H7 (cell line): ENCODE results near the gene EVC. TPM values are rescaled to one million over a fixed set of nuclear protein-coding genes. Genes with fewer than 3 reads are reported as not detected.
"Not testable (repeated sequence)": the region's sequence is repeated elsewhere in the genome, so short reads cannot be mapped to it uniquely, and the experiment has no call there.

Source experiments
- DNase-seq: peaks from one replicate; pipeline ENCODE4 v3.0.0; 2012
- H3K27me3 ChIP-seq: 2 replicates; pipeline ENCODE4 v1.6.0; 2011; ENCODE audit warnings: mild to moderate bottlenecking, low read length; ENCODE audit not compliant: control insufficient read depth, insufficient read depth
- H3K36me3 ChIP-seq: replicated peaks from 2 replicates; pipeline ENCODE4 v1.5.1; 2011; ENCODE audit warnings: low read length; ENCODE audit not compliant: control insufficient read depth, insufficient read depth
- H3K4me3 ChIP-seq: 2 replicates; pipeline ENCODE4 v1.5.1; 2011; ENCODE audit warnings: low read depth, mild to moderate bottlenecking, control low read depth, low read length, moderate library complexity; ENCODE audit not compliant: insufficient read depth
- total RNA-seq: library from RNA; depleted of rRNA; stranded (reverse); fragments of >200 nt; shearing (Covaris generic); gene quantifications from 2 replicates; pipeline ENCODE4 v1.2.3, GENCODE V29; 2014

The EVC gene
- total RNA-seq, 1 experiment from 2014 or later, result 4.5 TPM

DNA sequence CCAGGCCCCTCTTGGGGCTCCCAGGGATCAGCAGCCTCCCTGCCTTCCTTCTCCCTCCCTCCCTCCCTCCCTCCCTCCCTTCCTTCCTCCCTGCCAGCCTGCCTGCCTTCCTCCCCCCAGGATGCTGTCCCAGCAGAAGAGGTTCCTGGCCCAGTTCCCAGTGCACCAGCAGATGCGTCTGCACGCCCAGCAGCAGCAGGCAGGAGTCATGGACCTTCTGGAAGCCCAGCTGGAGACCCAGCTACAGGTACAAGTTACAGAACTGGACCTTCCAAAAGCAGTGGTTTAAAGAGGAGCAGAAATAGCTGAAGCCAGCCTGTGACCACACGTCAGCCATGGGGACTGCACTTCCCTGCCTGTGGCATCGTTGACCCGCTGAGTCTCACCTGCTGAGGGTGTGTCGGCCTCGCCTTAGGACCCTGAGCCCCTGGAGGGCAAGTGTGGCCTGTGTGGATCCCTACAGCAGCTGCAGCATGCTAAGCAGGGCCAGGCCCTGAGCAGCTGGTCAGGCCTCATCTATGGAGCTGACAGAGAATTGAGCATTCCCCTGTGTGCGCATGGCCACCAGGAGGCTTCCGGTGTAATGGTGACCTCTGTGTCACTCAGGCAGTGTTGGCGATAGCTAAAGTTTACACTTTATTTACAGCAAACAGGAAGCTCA, 97.2 kb downstream of the EVC start:
- DNase-seq, result no peak
- Histone ChIP-seq H3K27me3 (no peaks in the 10 kb centered on the region), H3K36me3 (peaks cover 10% of the 10 kb centered on the region), H3K4me3 (no peak overlapping the region)

DNA sequence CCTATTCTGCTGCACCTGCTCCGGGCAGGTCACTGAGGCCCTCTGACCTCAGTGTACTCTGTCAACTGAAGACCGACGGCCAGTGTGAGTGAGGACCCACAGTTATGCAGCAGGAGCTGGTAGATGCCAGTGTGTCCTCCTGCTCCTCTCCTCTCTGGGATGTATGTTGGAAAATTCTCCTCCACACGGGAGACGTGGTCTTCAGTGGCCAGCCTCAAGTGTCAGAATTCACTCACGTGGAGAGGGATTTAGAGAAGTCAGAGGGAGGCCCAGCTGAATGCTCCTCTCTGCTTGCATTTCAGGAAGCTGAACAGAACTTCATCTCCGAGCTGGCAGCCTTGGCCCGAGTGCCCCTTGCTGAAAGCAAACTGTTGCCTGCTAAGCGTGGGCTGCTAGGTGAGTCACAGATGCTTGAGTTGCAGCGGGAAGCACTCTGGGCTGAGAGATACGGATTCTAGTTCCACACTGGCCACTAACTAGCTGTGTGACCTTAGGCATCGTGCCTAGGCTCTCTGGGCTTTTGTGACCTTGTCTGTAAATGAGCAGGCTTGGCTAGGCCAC, 98.3 kb downstream of the EVC start:
- Histone ChIP-seq H3K36me3 (peaks cover 10% of the 10 kb centered on the region), H3K4me3 (no peak overlapping the region), H3K27me3 (no peaks in the 10 kb centered on the region)
- DNase-seq, result no peak

DNA sequence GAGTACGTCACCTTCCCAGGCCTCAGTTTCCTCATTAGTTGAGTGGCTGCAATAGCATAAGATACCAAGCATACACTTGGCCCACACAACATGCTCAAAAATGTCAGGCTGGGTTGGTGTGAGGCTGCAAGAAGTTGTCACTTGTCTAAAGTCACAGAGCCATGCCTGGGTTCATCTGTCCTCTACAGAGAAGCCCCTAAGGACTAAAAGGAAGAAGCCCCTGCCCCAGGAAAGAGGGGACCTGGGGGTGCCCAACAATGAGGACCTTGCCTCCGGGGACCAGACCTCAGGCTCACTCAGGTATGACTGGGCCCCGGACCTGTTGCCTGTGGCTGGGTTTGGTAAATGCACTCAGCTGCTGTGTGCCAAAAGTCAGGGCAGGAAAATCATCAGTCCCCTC, 99.2 kb downstream of the EVC start:
- peaks cover 10% of the 10 kb centered on the region for H3K36me3 ChIP-seq
- no peak overlapping the region for H3K4me3 ChIP-seq
- no peak for DNase-seq
- no peaks in the 10 kb centered on the region for H3K27me3 ChIP-seq

DNA sequence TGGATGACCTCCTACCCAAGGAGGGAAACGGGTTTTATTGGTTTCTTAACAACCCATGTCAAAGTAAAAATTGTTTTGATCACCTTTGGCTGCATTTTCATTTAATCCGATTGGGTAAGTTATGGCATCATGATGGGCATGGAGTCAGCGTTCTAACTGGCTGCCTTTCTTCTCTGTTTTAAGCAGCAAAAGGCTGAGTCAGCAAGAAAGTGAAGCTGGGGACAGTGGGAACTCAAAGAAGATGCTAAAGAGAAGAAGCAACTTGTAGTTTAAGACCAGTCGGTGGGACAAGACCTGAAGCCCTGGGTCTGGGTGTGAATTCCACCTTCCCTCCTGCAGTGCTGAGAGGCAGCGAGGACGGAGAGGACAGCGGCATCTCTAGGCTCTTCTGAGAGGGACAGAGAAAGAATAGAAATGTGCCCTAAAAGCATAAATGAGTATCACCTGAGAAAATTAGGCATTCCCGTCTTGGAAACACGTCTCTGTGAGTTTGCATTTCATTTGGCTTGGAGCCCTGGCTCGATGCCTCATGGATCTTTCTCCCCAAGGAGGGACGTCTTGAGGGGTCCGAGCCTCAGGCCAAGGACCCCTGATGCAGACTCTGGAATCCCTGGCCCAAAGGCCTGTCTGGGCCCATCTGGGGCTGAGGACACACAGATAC, 99.9 kb downstream of the EVC start:
- no peak for DNase-seq
- no peak overlapping the region for H3K4me3 ChIP-seq
- no peaks in the 10 kb centered on the region for H3K27me3 ChIP-seq
- peaks cover 10% of the 10 kb centered on the region for H3K36me3 ChIP-seq

DNA sequence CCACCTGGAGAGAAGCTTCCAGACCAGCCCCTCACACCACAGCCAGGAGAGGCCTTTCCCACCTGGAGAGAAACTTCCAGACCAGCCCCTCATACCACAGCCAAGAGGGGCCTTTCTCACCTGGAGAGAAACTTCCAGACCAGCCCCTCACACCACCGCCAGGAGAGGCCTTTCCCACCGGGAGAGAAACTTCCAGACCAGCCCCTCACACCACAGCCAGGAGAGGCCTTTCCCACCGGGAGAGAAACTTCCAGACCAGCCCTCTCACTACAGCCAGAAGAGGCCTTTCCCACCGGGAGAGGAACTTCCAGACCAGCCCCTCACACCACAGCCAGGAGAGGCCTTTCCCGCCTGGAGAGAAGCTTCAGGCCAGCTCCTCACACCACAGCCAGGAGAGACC, 101.1 kb downstream of the EVC start:
- not testable (repeated sequence) for H3K27me3 ChIP-seq, H3K4me3 ChIP-seq, DNase-seq
- peaks cover 10% of the 10 kb centered on the region for H3K36me3 ChIP-seq

DNA sequence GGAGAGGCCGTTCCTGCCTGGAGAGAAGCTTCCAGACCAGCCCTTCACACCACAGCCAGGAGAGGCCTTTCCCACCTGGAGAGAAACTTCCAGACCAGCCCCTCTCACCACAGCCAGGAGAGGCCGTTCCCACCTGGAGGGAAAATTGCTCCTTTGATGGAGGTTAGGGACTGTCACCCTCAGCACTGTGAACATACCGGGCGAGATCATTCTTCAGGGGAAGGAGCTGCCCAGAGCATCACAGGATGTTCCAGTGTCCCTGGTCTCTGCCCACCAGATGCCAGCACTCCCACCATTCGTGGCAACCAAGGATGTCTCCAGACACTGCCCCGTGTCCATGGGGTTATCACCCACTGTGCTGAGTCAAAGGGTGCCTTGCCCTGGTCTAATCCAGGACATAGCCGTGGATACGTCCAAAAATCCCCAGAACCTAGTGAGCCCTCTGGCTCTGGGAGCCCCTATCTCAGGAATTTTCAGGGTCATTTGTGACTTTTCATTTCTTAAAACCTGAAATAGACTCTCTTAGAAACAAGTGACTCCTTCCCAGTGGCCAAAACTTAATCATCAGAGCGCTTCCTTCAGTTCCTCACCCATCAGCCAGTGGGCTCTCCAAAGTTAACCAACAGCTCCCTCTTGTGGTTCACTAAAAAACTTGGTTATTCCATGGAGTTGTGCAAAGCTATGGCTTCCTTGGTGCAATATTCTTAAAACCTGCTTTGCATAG, 101.7 kb downstream of the EVC start:
- no peaks in the 10 kb centered on the region for H3K27me3 ChIP-seq
- peaks cover 10% of the 10 kb centered on the region for H3K36me3 ChIP-seq
- DNase-seq, result peak; percentile 82
- no peak overlapping the region for H3K4me3 ChIP-seq

DNA sequence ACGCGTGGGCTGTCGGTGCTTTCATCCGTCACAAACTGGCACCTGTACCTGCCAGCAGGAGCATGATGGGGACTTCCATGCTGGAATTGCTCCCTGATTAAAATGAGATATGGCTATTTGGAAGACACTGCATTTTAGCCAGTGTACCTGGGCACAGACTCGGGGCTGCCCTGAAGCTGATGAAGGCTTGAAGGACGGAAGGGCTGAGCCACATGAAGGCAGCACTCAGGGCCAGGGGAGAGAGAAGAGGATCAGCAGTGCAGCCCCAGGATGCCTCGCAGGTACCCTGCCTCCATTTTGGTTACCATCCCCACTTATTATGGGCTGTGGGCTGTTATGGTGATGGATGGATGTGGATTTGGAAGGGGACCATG, 102.9 kb downstream of the EVC start:
- Histone ChIP-seq H3K4me3 (no peak overlapping the region), H3K27me3 (no peaks in the 10 kb centered on the region), H3K36me3 (peaks cover 8% of the 10 kb centered on the region)
- no peak for DNase-seq

DNA sequence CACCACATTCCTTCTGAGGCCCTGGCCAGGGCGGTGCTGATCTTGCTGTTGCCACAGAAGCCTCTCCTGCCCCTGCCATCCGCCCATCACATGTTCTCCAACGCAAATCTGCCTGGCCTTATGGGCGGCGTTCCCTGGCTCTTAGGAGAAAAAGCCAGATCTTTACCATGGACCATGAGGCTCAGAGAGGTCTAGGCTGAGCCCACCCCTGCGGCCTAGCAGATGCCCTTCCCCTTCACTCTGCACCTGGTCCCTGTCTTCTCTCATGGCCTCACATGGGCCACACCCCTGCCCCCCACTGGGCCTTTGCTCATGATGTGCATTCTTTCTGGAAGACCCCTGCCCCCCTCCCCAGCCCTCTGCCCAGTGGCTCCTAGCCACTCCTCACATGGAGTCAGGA, 103.4 kb downstream of the EVC start:
- Histone ChIP-seq H3K36me3 (peaks cover 7% of the 10 kb centered on the region), H3K4me3 (no peak overlapping the region), H3K27me3 (no peaks in the 10 kb centered on the region)
- no peak for DNase-seq

DNA sequence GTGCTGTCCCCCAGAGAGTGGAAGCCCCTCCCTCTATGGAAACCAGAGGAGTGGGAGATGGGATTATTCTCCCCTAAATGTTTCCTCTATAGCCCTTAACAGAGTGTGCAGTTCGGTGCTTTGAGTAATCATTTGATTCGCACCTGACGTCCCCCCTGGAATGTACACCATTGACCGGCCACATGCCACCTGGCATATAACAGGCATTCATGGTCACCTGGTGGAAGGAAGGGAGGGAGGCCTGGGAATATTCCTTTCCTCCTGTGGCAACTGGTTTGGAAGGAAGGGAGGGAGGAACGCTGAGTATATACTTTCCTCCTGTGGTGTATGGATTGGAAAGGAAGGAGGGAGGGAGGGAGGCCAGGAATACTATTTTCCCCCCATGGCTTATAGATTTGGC, 104.6 kb downstream of the EVC start:
- no peak overlapping the region for H3K4me3 ChIP-seq
- no peaks in the 10 kb centered on the region for H3K27me3 ChIP-seq
- no peak for DNase-seq
- peaks cover 7% of the 10 kb centered on the region for H3K36me3 ChIP-seq

DNA sequence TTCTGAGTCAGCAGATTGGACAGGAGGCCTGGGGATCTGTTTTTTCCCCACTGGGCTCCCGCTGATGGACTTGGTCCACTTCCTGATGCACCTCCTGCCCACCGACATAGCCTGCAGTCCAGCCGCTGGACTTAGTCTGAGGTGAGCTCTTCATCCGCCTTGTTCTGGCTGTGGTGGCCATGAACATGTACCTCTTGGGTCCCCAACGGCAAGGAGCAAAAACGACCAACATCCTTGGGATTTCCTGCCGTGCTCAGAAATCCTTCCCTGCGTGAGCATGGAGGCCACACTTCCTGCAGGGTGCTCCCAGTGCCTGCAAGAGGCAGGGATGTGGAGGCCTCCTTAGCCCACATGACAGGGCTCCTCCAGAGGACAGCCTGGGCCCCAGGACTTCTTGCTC, 105.1 kb downstream of the EVC start:
- H3K36me3 ChIP-seq, result peaks cover 8% of the 10 kb centered on the region
- no peaks in the 10 kb centered on the region for H3K27me3 ChIP-seq
- H3K4me3 ChIP-seq, result no peak overlapping the region
- no peak for DNase-seq

DNA sequence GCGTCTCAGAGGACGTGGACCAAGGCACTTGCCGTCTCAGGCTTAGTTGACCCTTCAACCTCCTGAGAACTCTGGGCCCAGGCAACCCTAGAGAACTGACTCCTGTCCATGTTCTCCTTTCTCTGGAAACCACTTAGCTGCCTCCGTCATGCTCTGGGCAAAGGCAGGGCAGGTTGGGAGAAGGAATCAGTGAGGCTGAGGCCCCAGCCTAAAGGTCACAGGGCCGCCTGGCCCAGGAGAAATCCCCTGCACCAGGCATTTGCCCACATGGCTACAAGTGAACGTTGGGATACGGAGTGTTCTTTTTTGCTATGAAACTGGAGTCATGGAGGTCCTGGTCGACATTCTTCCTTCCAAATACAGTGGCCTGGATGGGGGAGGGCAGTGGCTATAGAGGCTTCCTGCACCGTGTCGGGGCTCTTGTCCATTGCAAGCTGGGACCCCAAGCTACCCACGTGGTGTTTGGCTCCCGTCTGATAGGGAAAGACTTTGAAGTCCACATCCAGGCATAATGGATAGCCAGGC, 105.9 kb downstream of the EVC start:
- peaks cover 11% of the 10 kb centered on the region for H3K36me3 ChIP-seq

DNA sequence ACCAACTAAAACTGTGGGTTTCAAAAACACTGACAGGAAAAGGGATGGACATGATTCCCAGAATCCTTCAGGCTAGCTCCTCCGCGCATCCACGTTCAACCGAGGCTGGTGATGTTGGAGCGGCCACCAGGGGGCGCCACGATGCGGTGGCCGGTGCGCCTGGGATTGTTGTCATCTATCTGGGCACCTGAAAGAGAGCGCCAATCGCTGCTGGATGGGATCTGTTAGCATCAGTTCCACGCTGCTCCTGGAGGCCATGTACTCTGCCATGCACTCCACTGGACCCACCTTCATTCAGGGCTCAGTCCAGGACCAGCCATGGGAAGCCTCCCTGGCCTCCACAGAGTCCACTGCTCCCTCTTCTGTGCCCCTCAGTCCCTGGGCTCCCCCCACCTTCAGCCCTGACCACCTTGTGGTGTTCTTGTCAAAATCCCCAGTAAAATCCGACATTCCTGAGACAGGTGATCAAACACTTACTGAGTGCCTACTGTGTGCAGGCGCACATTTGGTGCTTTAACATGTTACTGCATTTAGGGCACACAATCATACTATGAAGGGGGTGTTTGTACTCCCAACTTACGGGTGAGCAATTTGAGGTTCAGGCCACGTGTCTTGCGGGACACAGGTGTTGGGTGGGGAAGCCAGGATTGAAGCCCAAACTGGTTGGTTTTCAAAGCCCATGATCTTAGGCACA, 110.8 kb downstream of the EVC start:
- no peaks in the 10 kb centered on the region for H3K27me3 ChIP-seq
- no peak overlapping the region for H3K4me3 ChIP-seq
- peak; percentile 90 for DNase-seq
- peaks cover 31% of the 10 kb centered on the region for H3K36me3 ChIP-seq

More for the DNA sequence above, 105.9 kb downstream of the EVC start:
- no peak overlapping the region for H3K4me3 ChIP-seq
- no peaks in the 10 kb centered on the region for H3K27me3 ChIP-seq
- DNase-seq, result no peak

DNA sequence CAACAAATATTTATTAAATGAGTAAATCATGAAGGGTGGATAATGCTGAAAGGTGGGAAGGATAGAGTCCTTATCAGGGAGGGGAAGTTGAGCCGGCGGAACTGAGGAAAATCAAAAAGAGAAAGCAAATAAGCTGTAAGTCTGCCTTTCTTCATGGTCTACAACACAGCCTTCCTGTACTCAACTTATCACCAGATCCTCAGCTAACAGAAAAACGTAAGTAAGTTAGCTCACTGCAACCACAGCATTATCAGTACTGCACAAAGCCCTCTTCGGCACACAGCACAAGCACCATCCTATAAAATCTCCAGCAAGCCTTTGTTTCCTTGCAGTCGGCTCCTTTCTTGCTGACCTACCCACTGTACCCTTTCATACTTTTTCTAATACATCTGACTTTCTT, 111.6 kb downstream of the EVC start:
- H3K36me3 ChIP-seq, result peaks cover 35% of the 10 kb centered on the region
- no peaks in the 10 kb centered on the region for H3K27me3 ChIP-seq
- no peak overlapping the region for H3K4me3 ChIP-seq
- DNase-seq, result no peak

DNA sequence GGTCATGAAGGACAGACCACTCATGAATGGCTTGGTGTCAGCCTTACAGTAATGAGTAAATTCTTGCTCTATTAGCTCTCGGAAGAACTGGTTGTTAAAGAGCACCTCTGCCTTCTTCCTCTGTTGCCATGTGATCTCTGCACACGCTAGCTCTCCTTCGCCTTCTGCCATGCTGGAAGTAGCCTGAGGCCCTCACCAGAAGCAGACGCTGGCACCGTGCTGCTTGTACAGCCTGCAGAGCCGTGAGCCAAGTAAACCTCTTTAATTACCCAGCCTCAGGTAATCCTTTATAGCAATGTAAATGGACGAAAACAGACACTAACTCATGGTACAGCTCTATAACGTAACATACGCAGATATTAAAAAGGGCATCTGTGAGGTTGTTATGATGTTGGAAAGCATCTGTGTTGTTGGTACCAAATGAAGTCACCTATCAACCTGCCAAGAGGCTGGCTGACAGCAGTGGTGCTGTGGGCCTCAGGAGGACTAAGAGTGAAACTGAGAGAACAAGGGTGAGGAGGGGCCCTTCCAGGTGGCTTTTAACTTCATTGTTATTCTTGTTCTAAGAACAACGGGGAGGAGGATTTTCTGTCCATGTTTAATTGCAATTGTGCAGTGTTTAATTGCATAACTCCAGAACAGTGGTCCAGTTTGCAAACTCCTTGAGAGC, 112.7 kb downstream of the EVC start:
- DNase-seq, result no peak
- peaks cover 37% of the 10 kb centered on the region for H3K36me3 ChIP-seq
- H3K27me3 ChIP-seq, result no peaks in the 10 kb centered on the region
- H3K4me3 ChIP-seq, result no peak overlapping the region
